GM19351 (cell line): Measurements from ENCODE around the gene SMAD2.
"Not testable (repeated sequence)": the region's sequence is repeated elsewhere in the genome, so short reads cannot be mapped to it uniquely, and the experiment has no call there.

ENCODE experiments used
- ATAC-seq: cut with Tn5 transposase; IDR thresholded peaks from one replicate; pipeline ENCODE4 v1.9.1; 2021; ENCODE audit warnings: mild to moderate bottlenecking, moderate library complexity; ENCODE audit not compliant: unreplicated experiment

Gene SMAD2

DNA sequence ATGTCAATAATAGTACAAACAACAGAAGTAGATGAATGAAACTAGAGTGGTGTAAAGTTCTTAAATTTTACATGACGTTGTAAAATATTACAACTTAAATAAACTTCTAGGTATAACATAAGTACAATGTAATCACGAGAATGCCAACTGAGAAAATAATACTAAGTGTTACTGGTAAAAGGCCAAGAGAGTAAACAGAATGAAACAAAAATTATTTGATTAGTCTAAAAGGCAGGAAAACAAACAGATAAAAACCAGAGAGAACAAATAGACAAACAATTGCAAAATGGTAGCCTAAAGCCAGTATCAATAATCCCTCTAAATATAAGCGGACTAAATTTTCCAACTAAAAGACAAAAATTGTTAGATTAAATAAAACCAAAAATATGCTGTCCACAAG, 71.9 kb downstream of the SMAD2 start:
- no peak for ATAC-seq

DNA sequence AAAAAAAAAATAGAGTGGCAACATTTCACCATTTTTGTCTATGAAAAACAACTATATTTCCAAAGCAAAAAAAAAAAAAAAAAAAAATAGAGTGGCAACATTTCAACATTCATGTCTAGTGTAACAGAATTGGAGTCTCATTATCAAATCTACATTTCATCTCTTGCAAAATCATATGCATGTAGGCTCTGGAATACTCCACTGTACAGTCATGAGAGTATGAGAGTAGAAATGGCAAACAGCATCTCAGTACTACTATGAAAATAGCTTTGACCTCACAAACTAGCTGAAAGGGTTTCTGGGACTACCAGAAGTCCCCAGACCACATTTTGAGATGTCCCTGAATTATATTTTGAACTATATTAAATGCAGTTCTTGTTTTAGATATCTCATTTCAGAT, 82.8 kb downstream of the SMAD2 start:
- ATAC-seq, result no peak

DNA sequence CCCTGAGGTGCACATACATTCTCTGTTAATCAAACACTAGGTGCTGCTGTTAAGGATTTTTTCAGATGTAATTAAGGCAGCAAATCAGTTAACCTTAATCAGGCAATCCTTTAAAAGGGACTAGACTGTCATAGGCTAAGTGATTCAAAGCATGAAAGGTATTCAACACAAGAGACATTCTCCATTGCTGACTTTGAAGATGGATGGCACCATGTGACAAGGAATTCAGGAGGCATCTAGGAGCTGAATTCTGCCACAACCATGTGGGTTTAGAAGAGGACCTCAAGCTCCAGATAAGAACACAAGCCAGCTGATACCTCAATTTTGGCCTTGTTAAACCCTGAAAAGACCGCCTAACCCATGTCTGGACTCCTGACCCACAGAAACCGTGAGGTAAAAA, 84.0 kb downstream of the SMAD2 start:
- ATAC-seq, result no peak

DNA sequence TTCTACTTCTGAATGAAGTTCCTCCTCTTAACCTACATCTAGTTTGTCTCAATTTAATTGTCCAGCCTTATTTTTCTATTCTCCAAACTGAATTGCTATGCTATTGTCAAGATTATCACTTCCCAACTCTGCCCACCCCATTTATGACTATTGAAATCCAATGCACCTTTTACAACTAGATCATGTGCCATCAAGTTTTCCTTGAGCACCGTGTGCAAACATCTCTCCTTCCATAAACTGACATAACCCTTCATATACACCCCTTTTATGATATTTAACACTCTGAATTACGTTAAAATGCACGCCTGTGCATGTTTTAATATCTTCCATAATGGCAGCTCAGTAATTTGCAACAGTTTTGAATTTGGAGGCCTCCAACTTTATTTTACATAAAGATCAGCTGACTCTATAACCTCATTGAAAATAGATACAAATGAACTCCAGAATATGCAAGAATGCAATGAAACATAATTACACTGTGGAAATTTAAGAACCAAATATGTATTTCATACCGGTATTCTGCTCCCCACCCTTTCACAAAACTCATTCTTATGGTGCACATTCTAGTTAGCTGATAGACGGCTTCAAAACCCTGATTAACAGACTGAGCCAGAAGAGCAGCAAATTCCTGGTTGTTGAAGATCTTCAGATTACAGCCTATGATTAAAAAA, 85.5 kb downstream of the SMAD2 start:
- no peak for ATAC-seq

DNA sequence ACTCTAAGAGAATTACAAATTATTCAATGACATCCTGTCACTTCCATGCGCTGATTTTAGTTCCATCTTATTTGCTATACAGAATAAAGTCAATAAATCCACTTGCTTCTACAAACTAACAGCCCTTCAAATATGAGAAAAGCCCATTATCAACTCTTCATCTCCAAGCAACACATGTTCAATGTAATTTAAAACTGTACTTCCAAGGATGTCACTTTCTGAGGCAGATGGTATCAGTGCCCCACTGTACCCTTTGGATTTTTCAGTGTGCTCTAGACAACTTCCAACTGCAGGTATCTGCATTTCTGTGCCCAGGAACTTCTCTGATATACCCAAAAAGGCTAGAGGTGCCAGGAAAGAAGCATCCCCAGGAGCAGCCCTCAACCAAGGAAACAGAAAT, 87.6 kb downstream of the SMAD2 start:
- no peak for ATAC-seq

DNA sequence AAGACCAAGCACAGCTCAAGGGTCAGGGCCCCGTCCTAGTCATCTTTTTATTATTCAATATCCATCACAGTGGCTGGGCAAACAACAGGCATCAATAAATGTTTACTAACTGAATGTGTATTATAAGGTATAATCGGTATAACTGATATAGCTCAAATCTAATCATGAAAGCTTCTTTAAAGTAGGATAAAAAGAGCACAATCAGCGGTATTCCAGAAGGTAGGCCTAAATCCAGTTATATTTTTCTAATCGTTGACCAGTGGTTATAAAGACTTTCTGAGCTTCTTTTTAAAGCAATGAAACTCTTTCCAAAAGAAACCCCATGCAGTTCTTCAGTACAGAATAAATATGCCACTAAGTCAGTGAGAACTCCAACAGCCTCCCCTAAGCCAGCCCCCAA, 92.1 kb downstream of the SMAD2 start:
- no peak for ATAC-seq

DNA sequence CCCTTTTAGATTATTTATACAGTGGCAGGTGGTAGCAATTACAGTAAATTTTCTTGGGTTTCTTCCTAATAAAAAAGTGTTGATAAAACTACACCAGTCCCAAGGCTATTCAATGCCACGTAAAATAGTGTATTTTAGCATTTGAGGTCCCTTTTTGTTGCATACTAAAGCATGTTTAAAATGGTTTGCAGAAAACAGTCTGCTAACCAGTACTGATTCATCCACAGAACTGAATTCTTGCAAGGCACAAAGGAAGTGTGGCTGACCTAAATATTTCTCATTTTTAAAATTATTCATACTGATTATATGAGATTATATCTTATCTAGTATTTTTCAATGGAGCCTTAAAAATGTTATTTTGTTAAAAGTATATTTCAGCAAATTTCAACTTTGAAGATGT, 98.1 kb downstream of the SMAD2 start:
- ATAC-seq, result no peak

DNA sequence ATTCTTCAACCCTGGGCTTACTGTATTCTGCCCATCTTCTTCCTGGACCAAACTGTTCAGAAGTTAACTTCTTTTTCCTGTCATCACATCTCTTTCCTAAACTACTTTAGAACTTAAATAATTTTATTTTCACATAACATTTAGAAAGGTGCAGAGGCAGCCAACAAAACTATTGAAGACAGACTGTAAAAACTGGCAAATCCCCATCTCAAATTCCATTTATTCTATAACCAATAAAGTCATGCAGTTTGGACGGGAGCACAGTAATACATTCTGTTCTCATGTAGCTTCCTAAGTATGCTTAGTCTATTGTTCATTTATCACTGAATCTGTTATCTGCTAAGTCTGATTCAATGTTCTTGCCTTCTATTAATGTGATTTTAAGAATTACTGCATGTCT, 99.1 kb downstream of the SMAD2 start:
- no peak for ATAC-seq

DNA sequence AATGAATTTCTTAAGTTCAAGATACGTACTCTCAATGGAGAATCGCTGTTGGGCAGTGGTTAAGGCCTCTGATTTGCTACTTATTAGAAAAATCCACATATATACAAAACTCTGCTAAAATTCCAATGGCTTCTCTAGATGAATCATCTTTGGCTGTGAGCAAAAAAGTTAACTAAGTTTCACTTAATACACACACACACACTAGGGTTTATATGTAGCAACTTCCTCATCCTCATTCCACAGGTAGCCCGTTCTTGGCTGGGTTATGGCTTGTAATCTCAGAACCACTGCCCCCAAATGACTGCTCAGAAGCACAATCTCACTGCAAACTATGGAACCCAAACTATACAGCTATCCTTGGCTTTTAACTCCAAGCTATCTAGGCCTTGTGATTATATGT, 99.7 kb downstream of the SMAD2 start:
- ATAC-seq, result no peak

DNA sequence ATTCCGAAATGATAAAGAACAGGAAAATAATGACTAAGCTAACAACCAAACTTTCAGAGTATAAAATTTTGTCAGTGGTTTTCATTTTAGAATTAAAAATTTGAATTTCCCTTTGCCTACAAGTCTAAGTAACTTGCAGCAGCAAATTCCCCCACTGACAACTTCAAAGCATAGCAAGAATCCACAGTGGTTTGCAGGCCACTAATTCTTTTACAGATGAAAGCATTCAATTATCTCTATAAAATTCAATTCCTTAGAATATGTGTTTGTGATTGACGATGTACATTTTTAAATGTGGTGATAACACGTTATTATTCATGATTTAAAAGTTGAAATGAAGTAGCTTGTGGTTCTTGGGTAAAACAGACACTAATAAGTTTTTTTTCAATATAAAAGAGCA, 100.6 kb downstream of the SMAD2 start:
- ATAC-seq, result no peak

DNA sequence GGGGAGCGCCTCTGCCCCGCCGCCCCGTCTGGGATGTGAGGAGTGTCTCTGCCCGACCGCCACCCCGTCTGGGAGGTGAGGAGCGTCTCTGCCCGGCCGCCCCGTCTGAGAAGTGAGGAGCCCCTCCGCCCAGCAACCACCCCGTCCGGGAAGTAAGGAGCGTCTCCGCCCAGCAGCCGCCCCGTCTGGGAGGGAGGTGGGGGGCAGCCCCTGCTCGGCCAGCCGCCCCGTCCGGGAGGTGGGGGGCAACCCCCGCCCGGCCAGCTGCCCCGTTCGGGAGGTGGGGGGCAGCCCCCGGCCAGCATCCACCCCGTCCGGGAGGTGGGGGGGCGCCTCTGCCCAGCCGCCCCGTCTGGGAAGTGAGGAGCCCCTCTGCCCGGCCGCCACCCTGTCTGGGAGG, 102.4 kb downstream of the SMAD2 start:
- not testable (repeated sequence) for ATAC-seq

DNA sequence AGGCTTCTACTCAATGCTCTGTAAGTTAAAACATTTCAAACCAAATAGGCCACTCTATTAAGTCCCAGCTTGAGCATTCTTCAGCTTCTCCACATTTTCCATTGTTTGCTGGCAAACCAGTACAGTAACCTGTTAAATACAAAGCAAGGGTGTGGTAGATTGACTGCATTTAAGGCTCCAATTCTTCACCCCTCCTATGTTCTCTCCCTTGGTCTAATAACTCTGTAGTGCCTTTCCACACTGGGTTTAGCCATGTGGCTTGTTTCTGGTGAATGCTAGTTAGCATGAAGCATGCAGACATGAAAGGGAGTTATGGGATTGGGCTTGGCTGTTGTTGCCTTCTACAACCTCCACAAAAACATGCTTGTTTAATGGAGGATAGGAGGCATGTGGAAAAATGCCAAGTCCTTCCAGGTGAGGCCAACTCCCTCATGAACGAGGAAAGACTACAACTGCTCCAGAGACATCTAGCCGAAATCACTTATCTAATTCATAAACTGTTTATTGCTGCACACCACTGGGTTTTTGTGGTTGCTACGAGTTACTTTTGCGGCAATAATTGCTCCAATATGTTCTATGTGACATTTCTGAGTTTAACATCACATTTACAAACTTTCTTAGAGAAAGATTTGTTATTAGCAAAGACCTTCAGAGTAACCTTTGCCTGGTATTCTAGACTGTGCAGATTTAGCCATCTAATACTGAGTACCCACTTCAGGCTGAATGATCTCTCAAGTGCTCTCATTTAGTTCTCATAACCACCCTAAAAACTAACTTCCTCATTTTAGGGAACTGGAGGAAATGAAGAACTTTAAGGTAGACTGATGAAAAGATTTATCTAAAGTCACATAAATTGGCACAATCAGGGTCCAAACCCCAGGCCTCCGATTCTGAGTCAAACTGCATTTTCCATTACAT, 104.0 kb downstream of the SMAD2 start:
- ATAC-seq, result no peak

DNA sequence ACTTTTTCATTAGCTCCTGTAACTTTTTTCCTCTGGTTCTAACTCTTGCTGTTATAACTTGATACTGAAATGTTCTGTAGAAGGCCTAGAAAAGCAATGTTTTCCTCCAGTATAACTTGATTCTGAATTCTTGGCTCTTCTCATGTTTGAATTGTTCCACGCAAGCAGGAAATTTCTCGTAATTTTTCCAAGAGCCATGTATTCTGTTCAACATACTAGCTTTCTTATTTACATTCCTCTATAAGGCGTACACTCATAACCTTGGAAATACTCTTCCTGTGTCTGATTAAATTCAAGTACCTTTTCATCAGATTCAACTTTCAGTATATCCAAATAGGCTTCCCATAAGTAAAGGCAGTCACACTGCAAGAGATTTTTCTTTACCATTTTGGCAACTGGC, 109.1 kb downstream of the SMAD2 start:
- ATAC-seq, result no peak

DNA sequence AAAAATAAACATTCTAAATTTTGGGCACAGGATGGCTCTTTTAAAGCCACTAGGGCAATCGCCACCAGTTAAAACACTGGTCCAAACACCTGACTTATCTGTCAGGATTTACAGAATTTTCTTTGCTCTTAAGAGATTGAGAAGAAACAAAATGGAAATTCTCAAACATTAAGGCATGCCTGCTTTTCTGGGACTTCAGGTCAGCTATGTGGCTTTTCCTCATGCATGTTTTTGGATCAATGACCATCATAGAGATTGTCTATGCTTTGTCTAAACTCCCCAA, 112.7 kb downstream of the SMAD2 start:
- no peak for ATAC-seq

DNA sequence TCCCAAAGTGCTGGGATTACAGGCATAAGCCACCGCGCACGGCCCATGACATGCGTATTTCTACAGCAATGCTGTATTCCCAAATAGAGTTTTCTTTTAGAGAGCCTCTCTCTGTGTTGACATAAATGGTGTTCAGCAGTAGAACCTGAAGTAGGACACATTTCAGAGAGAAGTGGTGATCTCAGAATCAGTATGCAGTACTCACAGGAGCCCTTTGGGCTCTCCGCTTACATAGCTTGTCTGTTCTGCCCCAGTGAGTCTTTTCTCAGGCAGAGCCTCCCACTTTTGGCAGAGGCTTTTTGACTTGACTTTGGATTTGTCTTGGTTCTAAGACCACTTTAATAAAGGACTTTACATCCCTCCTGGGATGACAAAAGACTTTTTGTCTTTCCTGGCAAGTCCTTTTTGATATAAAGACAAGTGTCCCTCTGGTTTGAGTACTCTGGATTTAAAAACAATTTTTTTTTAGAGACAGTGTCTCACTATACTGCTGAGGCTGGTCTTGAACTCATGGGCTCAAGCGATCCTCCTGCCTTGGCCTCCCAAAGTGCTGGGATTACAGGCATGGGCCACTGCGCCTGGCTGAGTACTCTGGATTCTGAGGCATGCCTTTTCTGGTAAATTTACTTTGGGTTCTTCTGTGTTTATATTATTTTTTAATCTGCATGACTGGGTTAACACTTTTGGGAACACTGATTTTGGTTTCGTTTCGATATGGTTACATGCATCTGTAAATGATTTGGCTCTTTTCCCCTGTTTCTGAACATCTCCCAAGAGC, 113.3 kb downstream of the SMAD2 start:
- ATAC-seq, result no peak

DNA sequence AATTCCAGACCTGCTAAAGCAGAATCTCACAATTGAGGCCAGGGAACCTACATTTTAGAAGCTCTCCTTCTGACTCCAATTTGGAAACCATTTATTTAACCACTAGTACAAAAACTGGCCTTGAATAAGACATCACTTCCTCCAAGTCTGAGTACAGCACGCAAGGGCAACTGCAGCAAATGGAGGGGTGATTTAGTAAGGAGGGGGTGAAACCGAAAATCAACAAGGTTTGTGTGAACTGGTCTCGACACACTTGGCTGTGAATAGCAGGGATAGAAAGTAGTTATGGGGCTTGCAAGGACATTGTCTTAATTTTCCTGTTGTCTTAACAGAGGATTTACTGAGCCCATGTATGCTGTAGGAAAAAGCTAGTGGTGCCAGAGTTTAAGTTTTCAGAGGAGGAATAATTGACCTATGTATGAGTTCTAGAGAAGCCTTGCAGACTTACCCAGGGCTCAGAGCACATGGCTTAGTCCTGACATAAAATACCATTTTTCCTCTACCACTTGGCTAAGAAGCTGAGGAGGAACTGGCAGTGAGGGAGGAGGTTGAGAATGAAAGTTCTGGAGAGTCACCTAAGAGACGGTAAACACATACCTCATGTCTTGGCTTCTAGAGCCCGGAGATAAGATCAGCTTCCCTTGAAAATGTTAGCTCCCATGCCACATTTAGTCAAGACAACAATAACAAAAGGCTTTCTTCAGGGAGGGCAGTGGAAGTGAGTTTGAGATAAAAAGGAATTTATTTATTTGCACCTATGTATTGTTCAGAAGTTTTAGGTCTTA, 114.8 kb downstream of the SMAD2 start:
- no peak for ATAC-seq

DNA sequence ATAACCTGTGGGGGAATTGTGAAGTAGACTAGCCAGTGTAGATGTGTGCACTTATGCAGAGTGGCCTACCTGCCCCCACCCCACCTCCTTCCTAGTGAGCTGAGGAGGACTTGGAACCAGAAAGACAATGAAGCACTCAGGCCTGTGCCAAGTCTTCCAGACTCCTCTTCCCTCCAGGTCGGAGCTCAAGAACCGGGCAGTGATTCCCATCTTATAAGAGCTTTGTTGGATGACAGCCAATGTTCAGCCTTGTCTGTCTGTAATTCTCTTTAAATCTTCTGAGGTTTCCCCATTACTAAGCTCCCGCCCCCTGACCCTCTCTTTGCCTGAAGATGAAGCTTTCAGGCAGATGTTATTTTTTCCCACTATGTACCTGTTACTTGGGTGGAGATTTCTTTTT, 121.0 kb downstream of the SMAD2 start:
- no peak for ATAC-seq

DNA sequence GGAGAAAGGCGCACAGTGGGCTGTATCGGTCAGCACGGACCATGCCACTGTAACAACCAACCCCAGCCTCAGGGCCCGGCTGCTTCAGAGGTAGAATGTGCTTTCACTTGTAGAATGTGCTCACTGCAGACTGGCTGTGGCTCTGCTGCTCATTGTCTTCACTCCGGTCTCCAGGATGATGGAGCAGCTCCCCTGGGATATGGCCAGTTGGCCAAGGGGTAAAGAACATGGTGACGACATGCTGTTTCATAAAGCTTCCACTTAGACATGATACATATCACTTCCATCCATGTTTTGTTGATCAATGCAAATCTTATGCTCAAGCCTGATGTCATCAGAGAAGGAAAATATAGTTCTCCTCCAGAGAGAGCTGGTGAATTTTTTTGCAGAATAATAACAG, 127.7 kb downstream of the SMAD2 start:
- no peak for ATAC-seq

DNA sequence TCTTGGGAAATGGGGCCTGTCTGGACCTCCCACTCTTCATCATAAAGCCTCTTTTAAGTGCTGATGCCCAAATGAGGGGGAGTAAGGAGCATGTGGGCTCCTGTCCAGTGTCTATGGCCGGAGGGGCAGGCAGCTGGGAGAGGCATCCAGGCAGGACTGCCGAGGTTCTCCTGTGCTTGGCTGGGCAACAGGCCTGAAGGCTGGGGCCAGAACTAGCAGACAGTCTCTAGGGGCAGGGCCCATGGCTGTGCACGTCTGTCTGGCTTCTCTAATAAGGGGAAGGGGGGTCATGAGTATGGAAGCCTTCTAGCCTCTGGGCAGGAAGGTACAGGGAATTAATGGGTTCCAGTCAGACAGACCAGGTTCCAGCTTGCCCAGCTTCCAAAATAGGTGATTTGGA, 128.6 kb downstream of the SMAD2 start:
- ATAC-seq, result no peak

DNA sequence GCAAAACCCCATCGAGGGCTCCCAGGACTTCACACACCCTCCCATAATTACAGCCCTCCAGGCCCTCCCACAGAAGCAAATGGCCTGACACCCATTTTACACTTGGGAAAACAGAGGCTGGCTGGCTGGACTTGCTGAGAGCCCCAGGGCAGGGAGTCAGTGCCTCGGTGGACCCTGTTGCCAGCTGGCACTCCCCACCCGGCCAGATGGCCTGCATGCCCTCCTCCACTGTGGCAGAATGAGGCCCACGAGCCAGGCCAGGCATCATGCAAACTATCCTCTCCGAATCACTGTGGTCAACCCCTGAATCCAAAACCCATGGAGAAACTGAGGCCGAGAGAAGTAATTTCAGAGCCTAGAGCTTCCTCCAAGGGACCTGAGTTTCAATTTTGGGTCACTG, 129.7 kb downstream of the SMAD2 start:
- ATAC-seq, result no peak

DNA sequence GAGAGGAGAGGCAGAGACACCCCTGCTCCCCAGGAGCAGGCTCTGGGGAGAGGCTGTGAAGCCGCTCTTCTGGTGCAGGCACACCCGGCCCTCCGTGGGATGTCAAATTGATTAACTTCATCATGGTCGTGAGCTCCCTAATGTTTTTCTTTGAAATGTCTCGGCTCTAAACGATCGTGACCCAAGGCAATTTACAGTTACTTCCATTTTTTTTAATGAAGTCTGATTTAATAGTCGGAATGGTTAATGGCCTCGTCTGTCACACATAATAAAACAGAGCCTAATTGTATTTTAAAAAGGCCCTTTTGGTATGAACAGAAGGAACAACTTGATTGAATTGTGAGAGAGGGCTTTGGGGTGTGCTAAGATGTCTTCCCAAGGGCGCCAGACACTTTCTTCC, 130.2 kb downstream of the SMAD2 start:
- no peak for ATAC-seq
